Ramos (cell line): ENCODE measurements around the gene SMTNL2.
"Not testable (repeated sequence)": the region's sequence is repeated elsewhere in the genome, so short reads cannot be mapped to it uniquely, and the experiment has no call there.

Experiments used
- in situ Hi-C: fragments of 300-500 bp; cut with MboI; formaldehyde crosslinking; loops from one replicate; pipeline ENCODE4 v1.14.3; 2022; ENCODE audit warnings: low sequenced_read_pairs; ENCODE audit not compliant: unreplicated experiment

Gene SMTNL2

DNA sequence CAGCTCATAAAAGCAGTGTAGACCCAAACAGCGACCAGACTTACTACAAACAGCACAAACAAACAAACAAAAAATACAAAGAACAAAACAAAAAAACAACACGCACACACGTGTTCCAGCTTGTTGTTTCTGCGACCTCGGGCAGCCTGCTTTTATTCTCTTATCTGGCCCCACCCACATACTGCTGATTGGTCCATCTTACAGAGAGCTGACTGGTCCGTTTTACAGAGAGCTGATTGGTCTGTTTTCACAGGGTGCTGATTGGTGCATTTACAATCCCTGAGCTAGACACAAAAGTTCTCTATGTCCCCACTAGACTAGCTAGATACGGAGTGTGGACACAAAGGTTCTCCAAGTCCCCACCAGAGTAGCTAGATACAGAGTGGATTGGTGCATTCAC lies 71.6 kb downstream of the SMTNL2 start:
- in situ Hi-C loops: not testable (repeated sequence)

DNA sequence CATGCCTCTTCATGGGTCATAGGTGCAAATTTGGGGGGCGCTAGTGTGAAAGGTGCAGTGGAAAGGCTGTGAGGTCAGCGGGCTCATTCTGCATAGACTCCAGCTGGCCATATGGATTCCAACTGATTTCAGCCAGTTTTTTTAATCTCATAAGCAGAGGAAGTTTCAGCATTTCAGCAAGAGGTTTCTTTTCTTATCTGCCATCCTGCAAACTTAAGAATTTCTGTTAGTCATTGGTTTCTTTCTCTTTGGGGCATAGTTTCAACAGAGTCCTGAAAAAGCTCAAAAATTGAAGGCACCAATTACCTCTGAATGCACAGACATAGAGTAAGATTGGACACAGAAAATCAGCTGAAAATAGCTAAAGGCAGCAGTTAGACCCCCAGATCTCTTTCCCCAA lies 73.3 kb downstream of the SMTNL2 start:
- in situ Hi-C loops: no loop called here
